ENCODE results near the gene CDH18. TPM values are rescaled to one million over a fixed set of nuclear protein-coding genes. Genes with fewer than 3 reads are reported as not detected.

CDH18 gene
- polyA plus RNA-seq, 1 donor from 2014 or later: 5.6 TPM

DNA sequence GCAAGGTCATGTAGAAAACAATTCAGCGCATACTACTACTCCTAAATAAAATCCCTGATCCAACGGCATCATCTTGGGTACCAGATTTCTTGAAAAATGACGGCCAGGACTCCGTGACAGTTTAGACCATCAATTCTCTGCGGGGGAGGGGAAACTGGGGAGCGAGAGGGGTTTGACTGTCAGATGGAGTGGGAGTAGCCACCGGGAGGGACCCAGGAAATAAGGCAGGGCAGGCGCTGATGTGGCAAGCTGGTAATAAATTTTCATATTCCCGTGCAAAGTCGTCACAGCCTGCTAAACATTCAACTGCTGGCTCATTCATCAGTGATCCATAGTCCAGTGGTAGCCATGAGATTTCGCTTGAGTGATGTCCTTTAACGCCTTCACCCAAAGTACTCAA, 457 bp upstream of the CDH18 start:
- peak overlapping the region; percentile 51 for H3K9ac ChIP-seq (ENCODE audit: low read length)
- H3K4me2 ChIP-seq (ENCODE audit: low read length): peak overlapping the region; percentile 47
- H4K20me1 ChIP-seq (ENCODE audit: insufficient read depth): no peaks in the 10 kb centered on the region
- no peaks in the 10 kb centered on the region for H3F3A ChIP-seq (ENCODE audit: insufficient read depth, low read length, poor library complexity, severe bottlenecking)
- H3K27ac ChIP-seq (ENCODE audit: low read length): no peak overlapping the region
- no peaks in the 10 kb centered on the region for H3K9me2 ChIP-seq (ENCODE audit: insufficient read depth, low read length)
- H3K79me2 ChIP-seq (replicated peaks; ENCODE audit: insufficient read depth, low read length): no peaks in the 10 kb centered on the region
- peaks cover 4% of the 10 kb centered on the region for H3K27me3 ChIP-seq (ENCODE audit: insufficient read depth, low read depth, low read length)
- TF ChIP-seq SMC3 (conservative IDR thresholded peaks at IDR 0.05; ENCODE audit: poor library complexity): no peak
- TF ChIP-seq RAD21 (conservative IDR thresholded peaks at IDR 0.05): no peak
- TF ChIP-seq, protein P1, sequence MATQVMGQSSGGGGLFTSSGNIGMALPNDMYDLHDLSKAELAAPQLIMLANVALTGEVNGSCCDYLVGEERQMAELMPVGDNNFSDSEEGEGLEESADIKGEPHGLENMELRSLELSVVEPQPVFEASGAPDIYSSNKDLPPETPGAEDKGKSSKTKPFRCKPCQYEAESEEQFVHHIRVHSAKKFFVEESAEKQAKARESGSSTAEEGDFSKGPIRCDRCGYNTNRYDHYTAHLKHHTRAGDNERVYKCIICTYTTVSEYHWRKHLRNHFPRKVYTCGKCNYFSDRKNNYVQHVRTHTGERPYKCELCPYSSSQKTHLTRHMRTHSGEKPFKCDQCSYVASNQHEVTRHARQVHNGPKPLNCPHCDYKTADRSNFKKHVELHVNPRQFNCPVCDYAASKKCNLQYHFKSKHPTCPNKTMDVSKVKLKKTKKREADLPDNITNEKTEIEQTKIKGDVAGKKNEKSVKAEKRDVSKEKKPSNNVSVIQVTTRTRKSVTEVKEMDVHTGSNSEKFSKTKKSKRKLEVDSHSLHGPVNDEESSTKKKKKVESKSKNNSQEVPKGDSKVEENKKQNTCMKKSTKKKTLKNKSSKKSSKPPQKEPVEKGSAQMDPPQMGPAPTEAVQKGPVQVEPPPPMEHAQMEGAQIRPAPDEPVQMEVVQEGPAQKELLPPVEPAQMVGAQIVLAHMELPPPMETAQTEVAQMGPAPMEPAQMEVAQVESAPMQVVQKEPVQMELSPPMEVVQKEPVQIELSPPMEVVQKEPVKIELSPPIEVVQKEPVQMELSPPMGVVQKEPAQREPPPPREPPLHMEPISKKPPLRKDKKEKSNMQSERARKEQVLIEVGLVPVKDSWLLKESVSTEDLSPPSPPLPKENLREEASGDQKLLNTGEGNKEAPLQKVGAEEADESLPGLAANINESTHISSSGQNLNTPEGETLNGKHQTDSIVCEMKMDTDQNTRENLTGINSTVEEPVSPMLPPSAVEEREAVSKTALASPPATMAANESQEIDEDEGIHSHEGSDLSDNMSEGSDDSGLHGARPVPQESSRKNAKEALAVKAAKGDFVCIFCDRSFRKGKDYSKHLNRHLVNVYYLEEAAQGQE (IDR thresholded peaks at IDR 0.05; ENCODE audit: borderline replicate concordance): no peak
- TF ChIP-seq POLR2AphosphoS5 (IDR thresholded peaks at IDR 0.05): no peak
- TF ChIP-seq, protein P2, sequence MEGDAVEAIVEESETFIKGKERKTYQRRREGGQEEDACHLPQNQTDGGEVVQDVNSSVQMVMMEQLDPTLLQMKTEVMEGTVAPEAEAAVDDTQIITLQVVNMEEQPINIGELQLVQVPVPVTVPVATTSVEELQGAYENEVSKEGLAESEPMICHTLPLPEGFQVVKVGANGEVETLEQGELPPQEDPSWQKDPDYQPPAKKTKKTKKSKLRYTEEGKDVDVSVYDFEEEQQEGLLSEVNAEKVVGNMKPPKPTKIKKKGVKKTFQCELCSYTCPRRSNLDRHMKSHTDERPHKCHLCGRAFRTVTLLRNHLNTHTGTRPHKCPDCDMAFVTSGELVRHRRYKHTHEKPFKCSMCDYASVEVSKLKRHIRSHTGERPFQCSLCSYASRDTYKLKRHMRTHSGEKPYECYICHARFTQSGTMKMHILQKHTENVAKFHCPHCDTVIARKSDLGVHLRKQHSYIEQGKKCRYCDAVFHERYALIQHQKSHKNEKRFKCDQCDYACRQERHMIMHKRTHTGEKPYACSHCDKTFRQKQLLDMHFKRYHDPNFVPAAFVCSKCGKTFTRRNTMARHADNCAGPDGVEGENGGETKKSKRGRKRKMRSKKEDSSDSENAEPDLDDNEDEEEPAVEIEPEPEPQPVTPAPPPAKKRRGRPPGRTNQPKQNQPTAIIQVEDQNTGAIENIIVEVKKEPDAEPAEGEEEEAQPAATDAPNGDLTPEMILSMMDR (IDR thresholded peaks at IDR 0.05; ENCODE audit: poor library complexity, severe bottlenecking): no peak
- no peak for TF ChIP-seq EP300 (conservative IDR thresholded peaks at IDR 0.05; ENCODE audit: poor library complexity, severe bottlenecking)
- no peak for TF ChIP-seq EZH2 (IDR thresholded peaks at IDR 0.05; ENCODE audit: borderline replicate concordance, insufficient read depth, low read length, poor library complexity, severe bottlenecking)
- TF ChIP-seq TAF1 (IDR thresholded peaks at IDR 0.05; ENCODE audit: low read depth): no peak
- no peak for TF ChIP-seq MXI1 (conservative IDR thresholded peaks at IDR 0.05; ENCODE audit: poor library complexity, severe bottlenecking)
- H2AFZ ChIP-seq (ENCODE audit: low read depth, low read length): peak overlapping the region; percentile 15
- H3K4me3 ChIP-seq (ENCODE audit: low read length): peak overlapping the region; percentile 71
- no peaks in the 10 kb centered on the region for H3K9me3 ChIP-seq (ENCODE audit: low read length)
- H3K36me3 ChIP-seq (ENCODE audit: insufficient read depth, low read length): no peaks in the 10 kb centered on the region

DNA sequence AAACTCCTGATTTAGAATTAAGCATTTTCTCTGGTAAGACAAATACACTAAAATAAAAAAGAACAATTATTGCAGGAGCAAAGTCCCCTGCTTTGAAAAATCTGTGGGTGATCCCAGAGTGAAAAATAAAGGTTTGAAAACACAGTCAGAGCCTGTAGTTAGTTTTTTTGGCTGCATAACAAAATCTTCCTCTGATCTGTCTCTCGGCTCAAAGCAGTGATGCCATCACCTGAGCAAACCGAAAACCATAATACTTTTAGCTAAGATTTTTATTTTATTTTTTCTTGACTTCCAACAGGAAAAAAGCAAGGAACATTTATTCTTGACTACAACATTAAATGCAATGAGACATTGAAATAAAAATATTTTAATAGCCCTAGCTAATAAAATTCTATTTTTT, 1.2 kb downstream of the CDH18 start:
- H4K20me1 ChIP-seq (ENCODE audit: insufficient read depth): no peaks in the 10 kb centered on the region
- no peak overlapping the region for H3K27ac ChIP-seq (ENCODE audit: low read length)
- H3K9ac ChIP-seq (ENCODE audit: low read length): no peak overlapping the region

More for the DNA sequence above, 1.2 kb downstream of the CDH18 start:
- no peaks in the 10 kb centered on the region for H3K36me3 ChIP-seq (ENCODE audit: insufficient read depth, low read length)
- peaks cover 4% of the 10 kb centered on the region for H3K27me3 ChIP-seq (ENCODE audit: insufficient read depth, low read depth, low read length)
- no peaks in the 10 kb centered on the region for H3K9me2 ChIP-seq (ENCODE audit: insufficient read depth, low read length)
- H3K4me3 ChIP-seq (ENCODE audit: low read length): no peak overlapping the region
- H3K9me3 ChIP-seq (ENCODE audit: low read length): no peaks in the 10 kb centered on the region
- H2AFZ ChIP-seq (ENCODE audit: low read depth, low read length): no peak overlapping the region
- no peak for TF ChIP-seq POLR2AphosphoS5 (IDR thresholded peaks at IDR 0.05)
- TF ChIP-seq RAD21 (conservative IDR thresholded peaks at IDR 0.05): no peak
- TF ChIP-seq, protein P2 (IDR thresholded peaks at IDR 0.05; ENCODE audit: poor library complexity, severe bottlenecking): no peak
- no peak for TF ChIP-seq MXI1 (conservative IDR thresholded peaks at IDR 0.05; ENCODE audit: poor library complexity, severe bottlenecking)
- TF ChIP-seq EZH2 (IDR thresholded peaks at IDR 0.05; ENCODE audit: borderline replicate concordance, insufficient read depth, low read length, poor library complexity, severe bottlenecking): no peak
- TF ChIP-seq EP300 (conservative IDR thresholded peaks at IDR 0.05; ENCODE audit: poor library complexity, severe bottlenecking): no peak
- TF ChIP-seq TAF1 (IDR thresholded peaks at IDR 0.05; ENCODE audit: low read depth): no peak
- TF ChIP-seq, protein P1 (IDR thresholded peaks at IDR 0.05; ENCODE audit: borderline replicate concordance): no peak
- TF ChIP-seq SMC3 (conservative IDR thresholded peaks at IDR 0.05; ENCODE audit: poor library complexity): no peak
- no peaks in the 10 kb centered on the region for H3F3A ChIP-seq (ENCODE audit: insufficient read depth, low read length, poor library complexity, severe bottlenecking)
- no peaks in the 10 kb centered on the region for H3K79me2 ChIP-seq (replicated peaks; ENCODE audit: insufficient read depth, low read length)
- H3K4me2 ChIP-seq (ENCODE audit: low read length): no peak overlapping the region

Data from neural cell (in vitro differentiated cells).